ENCODE measurements around the gene CPHXL.

CPHXL gene

DNA sequence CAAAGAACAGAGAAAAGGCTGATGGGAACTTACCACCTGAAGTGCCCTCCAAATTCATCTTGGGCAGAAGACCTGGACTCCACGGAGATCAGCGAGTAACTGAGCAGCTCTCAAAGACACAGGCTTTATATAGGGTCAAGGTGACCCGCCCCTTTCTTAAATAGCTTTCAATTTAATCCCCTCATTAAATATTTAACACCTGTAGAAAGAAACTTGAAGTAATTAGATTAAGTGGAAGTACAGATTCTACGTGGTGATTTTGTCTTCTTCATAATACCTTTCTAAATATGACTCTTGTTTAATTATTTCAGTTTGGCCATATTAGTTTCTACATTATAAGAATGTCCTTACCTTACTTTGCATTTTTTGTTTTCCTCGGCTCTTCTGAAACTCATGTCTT, 24.9 kb downstream of the CPHXL start, which contains the start of gene DUXB:
Gene DUXB (minus strand): TSS at position 101 of the 400 bp plus-strand sequence. CDS start 43 bp downstream, at position 58.
- no peak for DNase-seq (ENCODE audit: low read depth)

DNA sequence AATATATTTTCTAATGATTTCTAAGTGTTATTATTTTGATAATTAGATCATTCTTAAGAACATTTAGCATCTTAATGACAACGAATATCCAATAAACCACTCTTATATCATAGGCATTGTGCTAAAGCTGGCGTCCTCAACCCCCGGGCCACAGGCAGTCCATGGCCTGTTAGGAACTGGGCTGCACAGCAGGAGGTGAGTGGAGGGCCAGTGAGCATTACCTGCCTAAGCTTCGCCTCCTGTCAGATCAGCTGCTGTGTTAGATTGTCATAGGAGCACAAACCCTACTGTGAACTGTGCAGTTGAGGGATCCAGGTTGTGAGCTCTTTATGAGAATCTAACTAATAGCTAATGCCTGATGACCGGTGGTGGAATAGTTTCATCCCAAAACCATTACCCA, 28.7 kb downstream of the CPHXL start:
- no peak for DNase-seq (ENCODE audit: low read depth)

DNA sequence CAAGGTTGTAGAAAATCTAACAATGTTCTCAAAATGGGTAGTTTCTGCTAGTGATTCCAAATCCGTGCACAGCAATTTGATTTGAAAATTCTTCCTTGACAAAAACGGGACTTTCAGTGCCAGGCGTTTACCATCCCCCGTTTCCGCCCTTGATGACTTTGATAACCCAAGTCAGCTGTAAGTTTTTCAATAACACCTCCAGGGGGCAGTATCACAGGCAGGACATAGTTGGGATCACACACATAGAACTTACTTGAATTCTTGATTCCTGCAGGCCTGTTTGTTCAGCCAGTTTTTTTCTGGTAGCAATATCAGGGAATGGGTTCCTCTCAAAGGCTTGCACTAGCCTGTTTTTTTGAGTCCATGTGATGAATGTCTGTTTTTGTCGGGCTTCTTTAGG, 30.6 kb downstream of the CPHXL start:
- DNase-seq (ENCODE audit: low read depth) = no peak

DNA sequence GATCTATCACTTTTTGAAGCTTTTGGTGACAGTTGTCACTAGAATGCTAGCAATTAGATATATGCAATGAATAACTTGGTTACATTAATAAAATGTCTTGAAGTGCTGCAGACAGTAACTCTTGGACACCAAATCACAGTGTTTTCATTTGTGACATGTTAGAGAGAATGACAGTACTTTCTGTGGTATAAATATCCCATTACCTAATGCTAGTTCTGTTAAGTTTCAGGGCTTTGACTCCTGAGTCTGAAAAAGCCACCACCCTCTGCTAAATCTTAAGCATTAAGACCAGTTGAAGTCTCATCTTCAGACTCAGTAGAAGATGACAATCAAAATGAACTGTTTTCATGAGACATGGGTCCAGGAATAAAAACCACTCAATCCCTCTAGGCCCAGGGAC, 38.9 kb downstream of the CPHXL start:
- DNase-seq (ENCODE audit: low read depth) = no peak

DNA sequence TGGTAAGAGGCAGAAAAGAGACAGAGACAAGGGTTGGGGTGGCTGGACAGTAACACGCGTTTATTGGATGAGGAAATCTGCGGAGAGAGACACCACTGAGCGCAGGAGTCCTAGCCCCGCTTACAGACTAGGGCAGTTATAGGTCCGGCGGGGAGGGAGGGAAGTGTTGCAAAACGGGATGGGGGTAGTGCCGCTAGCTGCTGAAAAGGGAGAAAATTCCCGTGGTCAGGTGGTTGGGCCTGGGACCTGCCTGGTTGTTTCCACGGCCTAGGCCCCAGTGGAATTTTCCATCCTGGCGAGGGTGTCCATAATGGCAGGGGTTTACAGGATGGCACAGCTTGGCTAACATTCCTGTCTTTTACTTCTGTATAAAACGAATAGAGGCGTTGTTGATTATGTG, 44.0 kb downstream of the CPHXL start:
- no peak for DNase-seq (ENCODE audit: low read depth)

DNA sequence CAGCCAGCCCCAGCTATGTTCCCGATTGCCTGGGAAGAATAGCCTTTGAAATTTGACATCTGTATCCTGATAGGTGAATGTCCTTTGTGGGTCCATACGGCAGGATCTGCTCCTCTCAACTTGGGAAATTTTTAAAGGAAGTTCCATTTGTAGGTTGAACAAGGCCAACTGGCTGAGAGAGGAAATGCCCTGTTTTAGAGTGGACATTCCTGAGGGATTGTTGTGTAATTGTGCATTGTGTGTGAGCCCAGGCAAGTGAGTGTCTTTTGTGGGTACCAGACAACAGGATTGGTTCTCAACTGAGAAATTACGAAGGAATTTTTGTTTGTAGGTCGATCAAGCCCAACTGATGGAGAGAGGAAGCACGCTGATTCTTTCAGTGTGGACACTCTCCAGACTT, 46.9 kb downstream of the CPHXL start:
- no peak for DNase-seq (ENCODE audit: low read depth)

DNA sequence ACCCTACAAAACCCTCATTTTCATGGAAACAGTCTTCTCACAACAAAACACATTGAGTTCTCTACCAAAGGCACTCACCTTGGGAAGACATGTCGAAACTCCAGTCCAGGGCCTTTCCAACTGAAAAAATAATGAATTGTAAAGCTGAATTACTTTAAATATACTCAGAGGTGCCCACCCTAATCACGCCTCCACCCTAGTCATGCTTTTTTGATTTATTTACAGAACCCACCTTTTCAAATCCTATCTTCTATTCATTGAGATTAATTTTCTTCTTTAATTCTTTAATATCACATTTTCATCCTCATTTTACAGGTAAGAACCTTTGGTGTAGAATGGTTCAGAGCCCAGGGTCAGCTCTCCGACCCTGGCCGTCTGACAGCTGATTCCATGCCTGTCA, 49.4 kb downstream of the CPHXL start, which contains the start of gene CPHXL2:
Gene CPHXL2 (minus strand): TSS at position 101 of the 400 bp plus-strand sequence. CDS start 10 bp downstream, at position 91.
- no peak for DNase-seq (ENCODE audit: low read depth)

DNA sequence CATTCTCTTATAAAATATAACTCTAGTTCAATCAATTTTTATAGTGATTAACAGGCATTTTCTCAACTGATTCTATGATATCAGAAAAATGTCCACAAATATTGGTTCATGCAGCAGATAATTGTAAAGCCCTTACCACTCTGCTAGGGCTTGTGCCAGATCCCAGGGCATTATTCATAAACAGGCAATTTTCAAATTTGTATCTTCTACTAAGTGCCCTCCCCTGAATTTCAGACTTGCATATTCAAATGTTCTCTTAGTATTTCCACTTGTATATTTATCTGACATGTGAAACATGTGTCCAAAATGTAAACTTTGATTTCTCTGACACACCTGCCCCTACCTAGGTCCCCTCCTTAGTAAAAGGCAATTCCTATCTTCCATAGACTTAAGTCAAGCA, 58.8 kb downstream of the CPHXL start:
- DNase-seq (ENCODE audit: low read depth) = no peak
